Epithelial cell of alveolus of lung (primary cell): Measurements from ENCODE around the gene FADS3. TPM values are rescaled to one million over a fixed set of nuclear protein-coding genes. Genes with fewer than 3 reads are reported as not detected.

Experiments
- total RNA-seq: library from RNA; depleted of rRNA; stranded (reverse); fragments of >200 nt; gene quantifications from 2 replicates; pipeline ENCODE4 v1.2.1, GENCODE V29; 2015

The FADS3 gene, protein sequence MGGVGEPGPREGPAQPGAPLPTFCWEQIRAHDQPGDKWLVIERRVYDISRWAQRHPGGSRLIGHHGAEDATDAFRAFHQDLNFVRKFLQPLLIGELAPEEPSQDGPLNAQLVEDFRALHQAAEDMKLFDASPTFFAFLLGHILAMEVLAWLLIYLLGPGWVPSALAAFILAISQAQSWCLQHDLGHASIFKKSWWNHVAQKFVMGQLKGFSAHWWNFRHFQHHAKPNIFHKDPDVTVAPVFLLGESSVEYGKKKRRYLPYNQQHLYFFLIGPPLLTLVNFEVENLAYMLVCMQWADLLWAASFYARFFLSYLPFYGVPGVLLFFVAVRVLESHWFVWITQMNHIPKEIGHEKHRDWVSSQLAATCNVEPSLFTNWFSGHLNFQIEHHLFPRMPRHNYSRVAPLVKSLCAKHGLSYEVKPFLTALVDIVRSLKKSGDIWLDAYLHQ
- 24.4 and 71.2 TPM in 2 replicates for total RNA-seq

GRCh38 chr11:61891331-61892084 is at the start of gene FADS3:
TSS of gene FADS3 (minus strand) at chr11:61891545. CDS start at chr11:61891381, 164 bp downstream.

DNA sequence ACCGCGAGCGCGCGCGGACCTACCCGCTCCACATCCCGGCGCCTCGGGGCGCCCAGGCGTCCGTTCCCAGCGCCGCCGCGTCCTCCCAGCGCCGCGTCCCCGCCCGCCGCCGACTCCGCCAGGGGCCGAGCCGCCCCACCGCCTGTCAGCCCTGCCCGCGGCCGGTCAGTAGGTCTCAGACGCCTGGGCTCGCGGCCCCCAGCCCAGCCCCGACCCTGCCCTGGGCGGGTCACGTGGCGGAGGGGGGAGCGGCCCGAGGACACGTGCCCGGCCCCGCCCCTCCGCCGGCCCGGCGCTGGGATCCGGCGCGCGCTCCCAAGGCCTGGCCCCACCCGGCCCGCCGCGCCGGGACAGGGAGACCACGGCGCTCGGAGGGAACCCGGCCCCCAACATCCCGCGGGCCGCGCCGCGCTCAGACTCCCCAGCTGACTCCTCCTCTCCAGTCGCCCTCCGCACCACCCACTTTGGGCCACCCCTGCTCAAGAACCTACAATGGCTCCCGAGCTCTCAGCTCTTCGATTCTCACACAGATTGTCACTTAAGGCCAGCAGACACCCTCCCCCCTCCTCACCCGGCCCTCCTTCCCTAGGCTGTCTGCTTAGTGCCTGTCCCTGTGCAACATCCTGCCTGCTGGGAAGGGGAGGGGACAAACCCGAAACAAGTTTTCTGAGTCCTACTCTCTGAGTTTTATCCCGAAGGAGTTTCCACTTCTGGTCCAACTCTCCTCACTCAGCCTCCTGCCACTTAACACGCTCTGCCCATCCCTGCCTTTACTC is 26.2 kb upstream of the FADS3 start, which contains the start of gene RAB3IL1:
TSS of gene RAB3IL1 (minus strand) at position 233 of the 776 bp plus-strand sequence. CDS start at position 34, 199 bp downstream.

GRCh38 chr11:61827571-61828378 is 63.6 kb downstream of the FADS3 start, which contains the start of gene FADS2:
TSS of gene FADS2 (plus strand) at chr11:61828300. CDS start at chr11:61828391, 91 bp downstream.

Other genes starting within 250 kb of the FADS3 start
- 1.3 and 2.5 TPM in 2 replicates for gene DAGLA, start 211.2 kb downstream of the FADS3 start, total RNA-seq
- 3.0 and 7.6 TPM in 2 replicates for gene MYRF, start 138.9 kb downstream of the FADS3 start, total RNA-seq
- 113 and 133 TPM in 2 replicates for gene TMEM258, start 98.9 kb downstream of the FADS3 start, total RNA-seq
- 24.8 and 42.7 TPM in 2 replicates for gene FEN1, start 98.6 kb downstream of the FADS3 start, total RNA-seq
- 61.1 and 193 TPM in 2 replicates for gene FADS1, start 74.5 kb downstream of the FADS3 start, total RNA-seq
- gene FADS2, start 63.2 kb downstream of the FADS3 start, total RNA-seq = 143 and 636 TPM in 2 replicates
- gene RAB3IL1, start 26.0 kb upstream of the FADS3 start, total RNA-seq = 0.26 and 3.6 TPM in 2 replicates
- 2.3 and 2.6 TPM in 2 replicates for gene BEST1, start 58.8 kb upstream of the FADS3 start, total RNA-seq
- gene FTH1, start 76.1 kb upstream of the FADS3 start, total RNA-seq = 964 and 1,172 TPM in 2 replicates
- 23.9 and 39.3 TPM in 2 replicates for gene INCENP, start 232.5 kb upstream of the FADS3 start, total RNA-seq